GM12891 (cell line): ENCODE results near the gene PTGIS.
"Not testable (repeated sequence)": the region's sequence is repeated elsewhere in the genome, so short reads cannot be mapped to it uniquely, and the experiment has no call there.

ENCODE experiments used
- DNase-seq: peaks from one replicate; pipeline ENCODE4 v3.0.0; 2011; ENCODE audit warnings: low spot score; ENCODE audit not compliant: insufficient read length
- FAIRE-seq: peaks from 2 replicates; lab custom pipeline; 2011; peaks lifted over from hg19 to GRCh38; lab: Jason Lieb, UNC
- PAX5 ChIP-seq: IDR thresholded peaks from 2 replicates; pipeline ENCODE4 v1.6.1; 2011; ENCODE audit warnings: low read length, moderate library complexity, mild to moderate bottlenecking; ENCODE audit not compliant: insufficient read depth, severe bottlenecking
- POLR2A ChIP-seq: IDR thresholded peaks from 2 replicates; pipeline ENCODE4 v1.6.1; 2011; ENCODE audit warnings: low read depth, low read length, control low read depth
- POLR2AphosphoS5 ChIP-seq: IDR thresholded peaks from 2 replicates; pipeline ENCODE4 v1.6.1; 2011; ENCODE audit warnings: low read depth, low read length, control low read depth
- POU2F2 ChIP-seq: IDR thresholded peaks from 2 replicates; pipeline ENCODE4 v1.6.1; 2011; ENCODE audit warnings: low read depth, mild to moderate bottlenecking, control low read depth, low read length, moderate library complexity
- SPI1 ChIP-seq: IDR thresholded peaks from 2 replicates; pipeline ENCODE4 v1.6.1; 2011; ENCODE audit warnings: low read depth, low read length, control low read depth
- TAF1 ChIP-seq: IDR thresholded peaks from 2 replicates; pipeline ENCODE4 v1.6.1; 2011; ENCODE audit warnings: low read depth, low read length, control low read depth

Gene PTGIS

GRCh38 chr20:49566401-49567364 is 1.3 kb downstream of the PTGIS start:
- no peak for DNase-seq
- no peak for FAIRE-seq
- TF ChIP-seq SPI1 (no peak), TAF1 (no peak), POLR2AphosphoS5 (no peak), POLR2A (no peak), PAX5 (no peak), POU2F2 (no peak)

DNA sequence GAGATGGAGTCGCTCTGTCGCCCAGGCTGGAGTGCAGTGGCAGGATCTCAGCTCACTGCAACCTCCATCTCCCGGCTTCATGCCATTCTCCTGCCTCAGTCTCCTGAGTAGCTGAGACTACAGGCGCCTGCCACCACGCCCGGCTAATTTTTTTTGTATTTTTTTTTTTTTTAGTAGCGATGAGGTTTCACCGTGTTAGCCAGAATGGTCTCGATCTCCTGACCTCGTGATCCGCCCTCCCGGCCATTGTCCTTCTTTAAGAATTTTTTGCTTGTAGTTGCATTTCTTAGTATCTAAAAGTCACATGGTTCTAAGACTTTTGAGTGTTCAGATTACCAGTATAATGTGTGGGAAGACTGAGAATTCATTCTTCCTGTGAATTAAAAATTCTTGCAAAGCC is 2.9 kb downstream of the PTGIS start:
- not testable (repeated sequence) for FAIRE-seq, DNase-seq

- no peak for DNase-seq
- TF ChIP-seq SPI1 (no peak), POLR2A (no peak), POU2F2 (no peak), POLR2AphosphoS5 (no peak), TAF1 (no peak), PAX5 (no peak)
- FAIRE-seq, result no peak
These were observed 4.6 kb downstream of the PTGIS start for GRCh38 chr20:49563015-49563980.

- no peak for DNase-seq
- no peak for FAIRE-seq
- TF ChIP-seq POLR2A, result no peak
- no peak for TF ChIP-seq TAF1
- TF ChIP-seq POLR2AphosphoS5, result no peak
- TF ChIP-seq SPI1, result no peak
- no peak for TF ChIP-seq POU2F2
- no peak for TF ChIP-seq PAX5
These were observed 5.5 kb downstream of the PTGIS start for GRCh38 chr20:49562311-49563014.

GRCh38 chr20:49561806-49562205 is 6.1 kb downstream of the PTGIS start:
- no peak for FAIRE-seq
- no peak for TF ChIP-seq PAX5
- no peak for TF ChIP-seq POU2F2
- TF ChIP-seq SPI1, result no peak
- TF ChIP-seq TAF1, result no peak
- TF ChIP-seq POLR2A, result no peak
- TF ChIP-seq POLR2AphosphoS5, result no peak
- no peak for DNase-seq

DNA sequence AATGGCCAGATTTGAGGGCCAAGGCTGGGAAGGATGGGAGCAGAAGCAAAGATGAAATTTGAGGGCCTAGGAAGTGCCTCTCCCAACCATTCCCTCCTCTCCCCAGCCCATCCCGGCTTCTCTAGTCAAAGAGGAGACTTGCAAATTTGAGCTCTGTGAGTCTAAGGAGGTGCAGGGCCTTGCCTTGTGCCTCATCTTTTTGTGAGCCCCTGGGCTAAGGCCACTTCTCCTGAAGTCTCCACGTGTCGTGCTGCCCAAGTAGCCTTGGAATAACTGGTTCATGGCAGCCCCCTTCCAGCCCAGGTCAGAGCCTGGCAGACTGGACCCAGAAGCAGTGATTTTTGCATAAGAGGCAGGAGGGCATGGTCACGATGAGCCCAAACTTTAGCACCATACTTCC is 6.7 kb downstream of the PTGIS start:
- no peak for TF ChIP-seq TAF1
- no peak for TF ChIP-seq POLR2AphosphoS5
- no peak for TF ChIP-seq POU2F2
- TF ChIP-seq POLR2A, result no peak
- TF ChIP-seq PAX5, result no peak
- no peak for TF ChIP-seq SPI1
- FAIRE-seq (no peak), DNase-seq (no peak)

DNA sequence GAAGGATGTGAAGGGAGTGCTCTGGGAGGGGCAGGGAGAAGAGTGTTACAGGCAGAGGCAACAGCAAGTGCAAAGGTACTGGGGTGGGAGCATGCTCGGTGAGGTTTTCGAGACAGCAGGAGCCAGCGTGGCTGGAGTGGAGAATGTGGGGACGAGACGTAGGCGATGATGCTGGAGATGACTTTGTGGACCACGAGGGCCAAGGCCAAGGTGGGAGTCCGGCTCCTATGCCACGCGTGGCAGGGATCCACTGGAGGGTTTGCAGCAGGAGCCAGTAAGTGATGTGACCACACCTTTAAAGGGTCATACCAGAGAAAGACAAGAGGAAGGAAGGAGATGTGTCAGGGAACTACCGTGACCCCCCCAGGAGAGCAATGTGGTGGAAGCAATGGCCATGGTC is 7.3 kb downstream of the PTGIS start:
- no peak for TF ChIP-seq PAX5
- no peak for TF ChIP-seq POU2F2
- TF ChIP-seq POLR2AphosphoS5, result no peak
- TF ChIP-seq SPI1, result no peak
- no peak for TF ChIP-seq TAF1
- no peak for TF ChIP-seq POLR2A
- DNase-seq (no peak), FAIRE-seq (no peak)

- no peak for DNase-seq
- TF ChIP-seq SPI1, result no peak
These were observed 7.8 kb downstream of the PTGIS start for GRCh38 chr20:49560186-49560585.

GRCh38 chr20:49559411-49560081 is 8.4 kb downstream of the PTGIS start:
- FAIRE-seq, result no peak
- no peak for DNase-seq
- TF ChIP-seq TAF1 (no peak), POLR2AphosphoS5 (no peak)

More at GRCh38 chr20:49560186-49560585, 7.8 kb downstream of the PTGIS start:
- no peak for FAIRE-seq

GRCh38 chr20:49558826-49559225 is 9.1 kb downstream of the PTGIS start:
- TF ChIP-seq SPI1 (no peak), TAF1 (no peak), POU2F2 (no peak), POLR2A (no peak), PAX5 (no peak), POLR2AphosphoS5 (no peak)
- no peak for FAIRE-seq
- no peak for DNase-seq
